GM19023 (cell line): ENCODE data around the gene U2SURP.
"Not testable (repeated sequence)": the region's sequence is repeated elsewhere in the genome, so short reads cannot be mapped to it uniquely, and the experiment has no call there.

Source experiments
- ATAC-seq: cut with Tn5 transposase; IDR thresholded peaks from one replicate; pipeline ENCODE4 v1.9.1; 2021; ENCODE audit warnings: mild to moderate bottlenecking, moderate library complexity; ENCODE audit not compliant: unreplicated experiment

Gene U2SURP

GRCh38 chr3:142976621-142977398, 24.6 kb upstream of the U2SURP start:
- ATAC-seq = no peak

DNA sequence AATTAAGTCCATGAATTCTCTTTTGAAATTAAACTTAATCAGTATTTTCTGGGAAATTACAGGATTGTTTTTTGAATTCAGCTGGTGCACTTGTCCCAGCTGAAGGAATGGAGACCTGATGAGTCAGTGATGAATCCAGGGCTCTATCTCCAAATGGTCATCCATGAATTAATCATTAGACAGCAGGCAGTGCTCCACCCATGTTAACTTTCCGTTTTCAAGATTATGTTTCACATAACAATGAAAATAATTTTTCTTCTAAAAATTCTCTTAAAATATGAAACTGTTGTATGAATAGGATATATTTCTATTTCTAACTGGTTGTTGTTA, 24.0 kb upstream of the U2SURP start:
- no peak for ATAC-seq

GRCh38 chr3:142981108-142981507, 20.3 kb upstream of the U2SURP start:
- no peak for ATAC-seq

DNA sequence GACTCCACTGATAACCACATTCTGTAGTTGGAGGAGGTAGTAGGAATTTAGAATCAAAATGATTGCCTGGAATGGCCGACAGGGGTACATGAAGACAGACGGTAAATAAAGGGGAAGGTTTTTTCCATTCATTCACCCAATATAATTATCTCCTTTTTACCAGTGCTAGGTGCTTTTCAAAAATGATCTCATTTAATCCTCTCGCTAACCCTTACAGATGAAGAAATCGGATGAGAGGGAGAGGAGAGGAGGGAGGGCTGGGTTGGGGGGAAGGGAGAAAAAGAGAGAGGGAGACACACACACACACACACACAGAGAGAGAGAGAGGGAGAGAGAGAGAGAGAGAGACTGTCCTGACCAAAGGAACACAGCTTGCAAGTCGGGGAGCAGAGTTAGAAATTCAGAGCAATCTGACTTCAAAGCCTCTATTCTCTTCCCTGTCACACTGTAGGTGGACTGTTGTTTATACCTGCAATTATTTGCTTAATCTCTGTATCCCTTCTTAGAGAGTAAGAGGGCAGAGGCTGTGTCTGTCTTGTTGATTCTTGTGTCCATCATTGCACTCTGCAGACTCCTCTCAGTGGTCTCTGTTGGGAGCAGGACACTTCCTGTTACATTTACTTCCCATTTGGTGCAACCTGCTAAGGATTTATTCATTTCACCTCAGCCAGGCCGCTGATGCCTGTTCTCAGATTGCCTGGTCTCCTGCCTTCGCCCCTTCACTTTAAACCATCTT, 19.2 kb upstream of the U2SURP start:
- ATAC-seq = no peak

- ATAC-seq = no peak
Observed at GRCh38 chr3:142983318-142983717, 18.1 kb upstream of the U2SURP start.

DNA sequence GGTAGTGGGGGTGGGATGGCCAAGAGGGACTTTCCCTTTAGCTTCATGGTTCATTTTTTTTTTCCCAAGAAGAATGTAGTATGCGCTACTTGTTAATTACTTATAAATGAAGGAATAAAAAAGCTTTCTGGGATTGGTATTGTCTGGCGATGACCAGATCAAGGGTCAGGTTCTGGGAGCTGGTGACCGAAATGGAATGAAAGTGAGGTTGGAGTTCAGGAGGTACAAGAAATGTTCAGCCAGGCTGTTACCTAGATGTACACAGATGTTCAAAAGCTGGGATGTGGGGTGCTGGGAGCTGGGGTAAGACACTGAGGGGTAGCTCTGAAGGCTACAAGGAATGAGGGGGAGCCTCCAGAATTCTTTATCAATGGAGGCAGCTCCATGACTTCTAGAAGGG, 17.1 kb upstream of the U2SURP start:
- ATAC-seq = no peak

DNA sequence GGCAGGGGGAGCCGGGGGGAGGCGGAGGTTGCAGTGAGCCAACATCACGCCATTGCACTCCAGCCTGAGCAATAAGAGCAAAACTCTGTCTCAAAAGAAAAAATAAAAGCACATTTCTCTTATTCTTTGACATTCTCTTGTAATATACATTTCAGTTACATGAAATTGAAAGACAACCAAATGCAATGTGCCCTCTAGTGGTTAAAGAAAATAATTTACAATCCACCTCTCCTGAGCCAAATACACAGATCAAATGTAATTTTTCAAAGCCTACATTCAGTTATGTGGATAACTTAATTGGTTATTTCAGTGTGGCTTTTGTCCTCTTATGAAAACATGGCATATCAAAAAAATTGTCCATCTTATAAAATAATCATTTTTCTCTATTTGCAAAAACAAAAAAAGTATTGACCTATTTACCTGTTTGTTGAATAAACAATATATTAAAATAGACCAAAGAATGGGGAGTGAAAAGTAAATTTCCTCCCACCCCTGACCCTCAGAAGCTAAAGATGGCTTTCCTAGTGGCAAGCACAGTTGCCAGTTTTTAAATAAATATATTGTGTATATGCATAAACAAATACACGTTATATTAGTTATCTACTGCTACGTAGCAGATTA, 14.2 kb upstream of the U2SURP start:
- no peak for ATAC-seq

GRCh38 chr3:142987707-142988106, 13.7 kb upstream of the U2SURP start:
- peak; percentile 74 for ATAC-seq

DNA sequence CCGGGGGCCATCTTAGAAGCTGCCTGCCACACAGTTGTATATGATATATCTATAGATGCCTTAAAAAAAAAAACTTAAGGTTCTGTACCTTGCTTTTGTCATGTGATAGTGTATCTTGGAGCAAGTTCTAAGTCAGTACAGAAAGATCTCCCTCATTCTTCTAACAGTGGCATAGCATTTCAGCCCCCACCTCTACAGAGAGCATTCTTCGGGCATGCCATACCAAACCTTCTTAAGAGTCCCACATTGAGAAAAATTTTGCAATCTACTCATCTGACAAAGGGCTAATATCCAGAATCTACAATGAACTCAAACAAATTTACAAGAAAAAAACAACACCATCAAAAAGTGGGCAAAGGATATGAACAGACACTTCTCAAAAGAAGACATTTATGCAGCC, 13.1 kb upstream of the U2SURP start:
- not testable (repeated sequence) for ATAC-seq

DNA sequence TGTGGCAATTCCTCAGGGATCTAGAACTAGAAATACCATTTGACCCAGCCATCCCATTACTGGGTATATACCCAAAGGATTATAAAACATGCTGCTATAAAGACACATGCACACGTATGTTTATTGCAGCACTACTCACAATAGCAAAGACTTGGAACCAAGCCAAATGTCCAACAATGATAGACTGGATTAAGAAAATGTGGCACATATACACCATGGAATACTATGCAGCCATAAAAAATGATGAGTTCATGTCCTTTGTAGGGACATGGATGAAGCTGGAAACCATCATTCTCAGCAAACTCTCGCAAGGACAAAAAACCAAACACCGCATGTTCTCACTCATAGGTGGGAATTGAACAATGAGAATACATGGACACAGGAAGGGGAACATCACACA, 12.5 kb upstream of the U2SURP start:
- not testable (repeated sequence) for ATAC-seq

DNA sequence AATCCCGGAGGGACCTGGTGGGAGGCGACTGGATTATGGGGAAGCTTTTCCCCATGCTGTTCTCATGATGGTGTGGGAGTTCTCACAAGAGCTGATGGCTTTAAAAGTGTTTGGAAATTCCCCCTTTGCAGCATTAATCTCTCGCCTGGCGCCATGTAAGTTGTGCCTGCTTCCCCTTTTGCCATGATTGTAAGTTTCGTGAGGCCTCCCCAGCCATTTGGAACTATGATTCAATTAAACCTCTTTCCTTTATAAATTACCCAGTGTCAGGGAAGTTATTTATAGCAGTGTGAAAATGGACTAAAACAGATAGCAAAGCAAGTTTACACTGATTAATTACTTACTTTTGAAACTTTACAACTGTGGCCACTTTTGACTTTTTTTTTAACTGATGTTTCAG, 10.6 kb upstream of the U2SURP start:
- no peak for ATAC-seq

DNA sequence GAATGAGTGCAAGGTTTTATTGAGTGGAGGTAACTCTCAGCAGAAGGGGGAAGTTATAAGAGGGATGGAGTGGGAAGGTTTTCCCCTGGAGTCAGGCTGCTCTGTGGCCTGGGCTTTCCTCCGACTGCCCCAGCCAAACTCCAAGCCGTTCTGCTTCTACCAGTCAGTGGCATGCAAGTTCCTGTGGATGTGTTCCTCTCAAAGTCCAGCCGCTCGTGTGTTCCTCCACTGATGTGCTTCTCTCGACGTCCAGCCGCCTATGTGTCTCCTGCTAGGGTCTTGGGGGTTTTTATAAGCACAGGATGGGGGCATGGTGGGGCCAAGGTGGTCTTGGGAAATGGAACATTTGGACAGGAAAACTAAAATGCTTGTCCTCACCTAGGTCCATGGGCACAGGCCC, 9.0 kb upstream of the U2SURP start:
- no peak for ATAC-seq

GRCh38 chr3:142993958-142994442, 7.4 kb upstream of the U2SURP start:
- ATAC-seq = peak; percentile 71

GRCh38 chr3:142997330-142997729, 4.0 kb upstream of the U2SURP start:
- ATAC-seq = no peak

DNA sequence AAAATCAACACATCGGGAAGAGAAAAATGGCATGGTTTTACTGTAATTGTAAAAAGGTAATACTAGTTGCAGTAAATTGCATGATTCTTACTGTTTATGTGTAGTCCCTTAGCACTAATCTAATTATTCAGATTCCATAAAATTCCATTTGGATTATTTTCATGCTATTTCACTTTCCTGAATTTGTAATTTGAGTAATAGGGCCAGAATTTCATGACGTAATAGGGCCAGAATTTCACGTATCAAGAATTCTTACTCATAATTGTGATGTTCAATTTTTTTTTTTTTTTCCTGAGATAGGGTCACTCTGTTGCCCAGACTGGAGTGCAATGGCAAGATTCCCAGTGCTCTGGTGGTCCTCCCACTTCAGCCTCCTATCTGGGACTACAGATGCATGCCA, 2.9 kb upstream of the U2SURP start:
- no peak for ATAC-seq

DNA sequence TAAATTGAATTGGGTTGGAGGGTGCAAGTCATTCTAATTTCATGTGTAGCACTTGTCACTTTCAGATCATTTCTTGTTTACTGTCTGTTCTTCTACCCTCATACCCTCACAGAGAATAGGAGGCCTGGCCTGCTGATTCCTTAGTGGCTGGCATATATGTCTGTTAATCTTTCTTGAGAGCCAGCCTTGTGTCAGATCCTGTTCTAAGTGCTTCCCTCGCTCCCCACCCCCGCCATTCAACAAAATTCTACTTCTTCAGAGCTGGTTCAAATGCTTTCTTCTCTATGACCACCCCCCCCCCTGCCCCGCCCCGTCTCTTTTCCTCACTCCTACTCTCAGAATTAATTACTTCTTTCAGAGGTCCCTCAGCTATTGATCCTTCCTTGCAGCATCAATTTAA, 1.5 kb upstream of the U2SURP start:
- no peak for ATAC-seq

DNA sequence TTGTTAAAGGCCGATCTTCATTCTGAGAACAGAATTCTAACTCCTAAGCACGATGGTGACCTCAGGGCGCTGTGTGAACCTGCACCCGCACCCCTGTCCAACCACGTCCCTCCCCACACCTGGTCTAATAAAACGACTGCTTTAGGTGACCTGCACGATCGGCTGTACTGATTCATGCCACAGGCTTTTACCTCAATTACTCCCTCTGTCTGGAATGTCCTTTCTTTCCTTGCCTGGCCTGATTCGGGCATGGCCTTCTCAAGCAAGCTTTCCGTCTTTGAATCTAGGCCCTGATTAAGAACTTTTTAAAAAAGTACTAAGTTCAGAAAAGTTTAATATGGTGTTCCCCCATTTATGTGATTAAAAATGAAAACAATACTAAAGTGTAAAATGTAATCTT, 842 bp upstream of the U2SURP start:
- ATAC-seq = no peak

- peak; percentile 73 for ATAC-seq
Observed at GRCh38 chr3:143001034-143001368, 369 bp upstream of the U2SURP start.

- ATAC-seq = peak; percentile 32
Observed at GRCh38 chr3:143002083-143002712, 828 bp downstream of the U2SURP start.

- no peak for ATAC-seq
Observed at GRCh38 chr3:143002727-143003126, 1.4 kb downstream of the U2SURP start.

- no peak for ATAC-seq
Observed at GRCh38 chr3:143004823-143005222, 3.5 kb downstream of the U2SURP start.

DNA sequence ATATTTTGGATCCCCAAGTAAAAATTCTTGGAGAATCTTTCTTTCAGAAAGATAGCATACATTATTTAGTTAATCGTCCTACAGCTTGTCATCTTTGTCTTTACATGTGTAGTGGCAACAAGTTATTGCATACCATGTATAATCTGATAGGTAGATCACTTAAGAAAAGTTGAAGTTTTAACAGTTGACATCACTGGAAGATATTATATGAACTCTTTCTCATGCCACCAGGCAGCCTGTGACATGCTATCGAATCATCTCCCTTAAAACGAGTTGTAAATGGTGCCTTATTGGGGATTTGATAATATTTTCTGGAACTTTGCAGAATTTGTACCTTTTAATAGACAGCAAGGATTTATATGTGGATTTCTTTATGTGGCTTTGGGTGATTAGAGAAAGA, 8.7 kb downstream of the U2SURP start:
- no peak for ATAC-seq
